HPDE6-E6E7 (cell line): ENCODE data around the gene SIRPD.

Experiments used
- DNase-seq: peaks from one replicate; pipeline ENCODE4 v3.0.0; 2011; ENCODE audit warnings: missing footprints; ENCODE audit errors: extremely low spot score

The SIRPD gene

DNA sequence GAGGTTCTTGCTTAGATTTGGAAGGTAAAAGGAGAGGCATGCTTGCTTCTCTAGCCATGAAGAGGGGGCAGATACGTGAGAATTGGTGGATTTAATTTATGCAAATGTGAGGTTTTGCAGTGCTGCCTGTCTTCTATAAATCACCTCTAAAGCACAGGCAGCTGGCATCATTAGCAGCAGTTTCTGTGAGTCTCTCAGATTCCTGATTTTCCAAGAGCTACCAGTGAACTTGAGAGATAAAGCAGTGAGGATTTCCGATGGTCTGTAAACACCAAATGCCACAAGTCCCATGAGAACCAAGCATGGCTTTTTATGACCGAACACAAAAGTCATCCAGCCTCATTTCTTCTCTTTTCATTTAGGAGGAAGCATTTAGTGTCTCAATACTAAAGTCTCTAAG lies 63.1 kb downstream of the SIRPD start:
- no peak for DNase-seq

DNA sequence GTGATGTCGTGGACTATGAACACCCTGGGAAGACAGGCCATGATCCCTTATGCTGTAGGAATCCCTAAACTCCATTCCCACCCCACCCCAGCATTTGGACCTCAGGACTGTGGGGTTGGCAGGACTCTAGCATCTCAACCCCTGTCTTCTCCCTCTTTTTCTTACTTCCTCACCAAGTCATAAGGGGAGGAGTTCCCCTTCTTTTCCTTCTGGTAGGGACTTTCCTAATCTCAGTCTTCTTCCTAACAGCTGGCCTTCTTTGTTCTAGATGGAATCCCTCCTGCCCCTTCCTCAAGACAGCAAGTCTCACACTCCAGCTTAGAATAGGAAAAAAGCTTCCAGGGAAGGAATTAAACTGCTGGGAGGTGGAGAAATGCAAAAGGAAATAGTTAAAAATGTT lies 64.0 kb downstream of the SIRPD start:
- DNase-seq: no peak

- no peak for DNase-seq
Measured at GRCh38 chr20:1491860-1492642, 65.5 kb downstream of the SIRPD start.

DNA sequence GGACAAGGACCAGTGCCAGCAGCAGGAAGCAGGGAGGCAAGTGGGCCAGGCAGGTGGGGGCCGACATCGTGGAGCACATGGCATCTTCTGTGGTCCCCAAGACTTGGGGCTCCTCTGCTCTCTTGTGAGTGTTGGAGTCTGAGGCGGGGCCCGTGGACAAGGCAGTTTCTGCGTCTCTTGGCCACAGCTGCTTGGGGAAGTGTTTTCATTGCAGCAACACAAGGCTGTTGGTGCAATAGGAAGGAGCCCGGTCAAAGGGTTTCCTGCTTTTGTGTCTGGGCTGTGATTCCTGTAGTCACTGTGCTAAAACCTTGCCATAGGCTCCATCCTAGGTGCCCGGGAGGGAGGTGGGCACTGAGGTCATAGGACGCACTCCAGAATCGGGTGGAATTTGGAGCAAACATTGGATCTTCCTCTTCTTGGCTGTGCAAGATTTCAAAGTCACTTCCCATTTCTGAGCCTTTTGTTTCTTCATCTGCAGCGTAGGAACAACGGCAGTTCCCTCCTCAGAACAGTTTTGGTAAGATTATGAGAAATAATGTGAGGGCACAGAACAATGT lies 66.1 kb downstream of the SIRPD start, which contains the start of gene SIRPB2:
TSS of gene SIRPB2 (minus strand) at position 140 of the 560 bp plus-strand sequence. CDS start at position 79, 61 bp downstream.
- no peak for DNase-seq

- DNase-seq: no peak
Measured at GRCh38 chr20:1490643-1491195, 66.8 kb downstream of the SIRPD start.

GRCh38 chr20:1489764-1490436 lies 67.6 kb downstream of the SIRPD start:
- DNase-seq: peak; percentile 98

DNA sequence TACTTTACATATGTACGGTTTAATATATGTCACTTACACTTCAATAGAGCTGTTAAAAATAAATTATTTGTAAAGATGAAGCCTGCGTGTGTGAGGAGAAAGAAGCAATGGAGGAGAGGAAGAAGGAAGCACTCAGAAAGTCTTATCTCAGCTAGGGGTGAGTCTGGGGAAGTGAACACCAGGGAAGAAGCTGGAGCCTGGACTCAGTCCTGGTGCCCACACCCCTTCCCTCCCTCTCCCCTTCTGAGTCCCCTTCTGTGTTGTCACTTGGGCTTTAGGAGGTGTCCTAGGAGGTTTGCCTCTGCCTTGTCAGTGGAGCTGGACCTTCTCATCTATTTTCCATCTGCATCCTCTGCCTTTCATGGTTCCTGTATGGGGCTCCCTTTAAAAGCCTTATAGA lies 68.2 kb downstream of the SIRPD start:
- DNase-seq: no peak

GRCh38 chr20:1486566-1486965 lies 70.9 kb downstream of the SIRPD start:
- DNase-seq: no peak

DNA sequence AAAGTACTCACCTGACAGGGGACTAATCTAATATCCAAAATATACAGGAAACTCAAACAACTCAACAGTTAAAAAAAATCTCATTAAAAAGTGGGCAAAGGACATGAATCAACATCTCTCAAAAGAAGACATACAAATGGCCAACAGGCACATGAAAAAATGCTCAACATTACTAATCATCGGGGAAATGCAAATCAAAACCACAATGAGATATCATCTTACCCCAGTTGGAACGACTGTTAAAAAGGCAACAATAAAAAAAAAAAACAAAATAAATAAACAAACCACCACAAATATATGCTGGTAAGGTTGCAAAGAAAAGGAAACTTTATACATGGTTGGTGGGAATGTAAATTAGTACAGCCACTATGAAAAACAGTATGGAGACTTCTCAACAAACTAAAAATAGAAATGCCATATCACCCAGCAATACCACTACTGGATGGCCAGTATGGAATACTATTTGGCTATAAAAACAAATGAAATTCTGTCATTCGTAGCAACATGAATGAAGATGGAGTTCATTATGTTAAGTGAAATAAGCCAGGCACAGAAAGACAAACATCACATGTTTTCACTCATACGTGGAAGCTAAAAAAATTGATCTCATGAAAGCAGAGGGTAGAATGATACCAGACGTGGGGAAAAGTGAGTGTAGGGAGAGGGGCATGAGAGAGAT lies 72.9 kb downstream of the SIRPD start:
- no peak for DNase-seq
